Epithelial cell of prostate (primary cell): ENCODE results near the gene TMBIM1.
"Not testable (repeated sequence)": the region's sequence is repeated elsewhere in the genome, so short reads cannot be mapped to it uniquely, and the experiment has no call there.

Experiments
- DNase-seq: peaks from one replicate; pipeline ENCODE4 v3.0.0-alpha.2; 2011; ENCODE audit warnings: low read depth, low spot score
- H3K27ac ChIP-seq: fragments of 450-650 bp; 2 replicates; pipeline ENCODE4 v1.5.1; 2017; ENCODE audit warnings: mild to moderate bottlenecking

TMBIM1 gene

GRCh38 chr2:218275371-218276072 is 16.8 kb downstream of the TMBIM1 start:
- DNase-seq = no peak
- peak overlapping the region; percentile 99 for H3K27ac ChIP-seq

GRCh38 chr2:218274586-218274985 is 17.7 kb downstream of the TMBIM1 start:
- no peak for DNase-seq
- H3K27ac ChIP-seq = peak overlapping the region; percentile 99

GRCh38 chr2:218273908-218274249 is 18.4 kb downstream of the TMBIM1 start:
- DNase-seq = no peak

DNA sequence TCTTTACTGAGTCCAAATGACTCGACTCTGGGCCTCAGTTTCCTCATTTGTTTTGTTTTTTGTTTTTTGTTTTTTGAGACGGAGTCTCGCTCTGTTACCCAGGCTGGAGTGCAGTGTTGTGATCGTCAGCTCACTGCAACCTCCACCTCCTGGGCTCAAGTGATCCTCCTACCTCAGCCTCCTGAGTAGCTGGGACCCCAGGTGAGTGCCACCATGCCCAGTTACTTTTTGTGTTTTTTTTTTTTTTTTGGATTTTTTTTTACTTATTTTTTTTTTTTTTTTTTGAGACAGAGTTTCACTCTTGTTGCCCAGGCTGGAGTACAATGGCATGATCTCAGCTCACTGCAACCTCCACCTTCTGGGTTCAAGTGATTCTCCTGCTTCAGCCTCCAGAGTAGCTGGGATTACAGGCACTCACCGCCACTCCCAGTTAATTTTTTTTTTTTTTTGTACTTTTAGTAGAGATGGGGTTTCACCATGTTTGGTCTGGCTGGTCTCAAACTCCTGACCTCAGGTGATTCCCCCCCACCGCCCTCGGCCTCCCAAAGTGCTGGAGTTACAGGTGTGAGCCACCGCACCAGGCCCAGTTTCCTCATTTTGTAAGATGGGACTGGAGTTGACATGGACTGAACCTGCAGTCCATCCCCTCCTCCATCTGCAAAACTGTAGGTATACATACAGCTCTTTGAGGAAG is 18.9 kb downstream of the TMBIM1 start:
- H3K27ac ChIP-seq = peak overlapping the region; percentile 99
- DNase-seq = not testable (repeated sequence)

More at GRCh38 chr2:218273908-218274249, 18.4 kb downstream of the TMBIM1 start:
- peak overlapping the region; percentile 99 for H3K27ac ChIP-seq

- peak; percentile 94 for DNase-seq
- peak overlapping the region; percentile 99 for H3K27ac ChIP-seq
These were observed 19.6 kb downstream of the TMBIM1 start for GRCh38 chr2:218272531-218273212.

- peak overlapping the region; percentile 99 for H3K27ac ChIP-seq
- DNase-seq = no peak
These were observed 20.3 kb downstream of the TMBIM1 start for GRCh38 chr2:218271865-218272530.

- H3K27ac ChIP-seq = peak overlapping the region; percentile 99
- no peak for DNase-seq
These were observed 20.9 kb downstream of the TMBIM1 start for GRCh38 chr2:218271487-218271797.

DNA sequence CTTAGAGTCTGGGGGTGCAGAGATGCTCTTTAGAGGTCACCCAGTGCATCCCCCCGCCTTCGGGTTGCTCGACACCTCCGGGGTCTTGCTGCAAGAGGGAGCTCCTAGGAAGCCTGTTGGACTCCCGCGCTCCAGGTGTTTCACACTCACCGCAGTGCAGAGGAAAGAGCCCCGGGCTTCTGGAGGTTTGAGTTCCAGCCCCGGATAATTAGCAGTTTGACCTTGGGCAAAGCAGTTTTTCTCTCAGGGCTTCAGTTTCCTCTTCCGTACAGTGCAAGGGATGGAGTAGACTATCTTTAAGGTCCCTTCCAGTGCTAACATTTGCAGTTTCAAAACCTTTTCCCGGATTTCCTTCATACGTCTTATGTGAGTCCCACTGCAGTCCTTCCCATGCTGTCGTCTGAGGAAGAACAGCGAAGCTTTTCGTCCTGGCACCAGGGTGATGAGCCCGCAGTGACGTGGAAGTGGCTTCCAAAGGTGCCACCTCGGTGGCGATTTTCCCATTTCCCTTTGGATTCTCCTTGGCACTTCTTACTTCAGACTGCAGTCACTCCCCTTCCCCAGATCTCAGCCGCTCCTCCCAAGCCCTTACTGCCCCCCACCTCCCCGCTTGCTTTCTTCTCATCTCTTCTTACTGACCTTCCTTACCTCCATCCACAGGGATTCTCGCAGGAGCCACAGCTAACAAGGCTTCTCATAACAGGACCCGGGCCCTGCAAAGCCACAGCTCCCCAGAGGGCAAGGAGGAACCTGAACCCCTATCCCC is 21.4 kb downstream of the TMBIM1 start:
- DNase-seq = no peak
- peak overlapping the region; percentile 99 for H3K27ac ChIP-seq

DNA sequence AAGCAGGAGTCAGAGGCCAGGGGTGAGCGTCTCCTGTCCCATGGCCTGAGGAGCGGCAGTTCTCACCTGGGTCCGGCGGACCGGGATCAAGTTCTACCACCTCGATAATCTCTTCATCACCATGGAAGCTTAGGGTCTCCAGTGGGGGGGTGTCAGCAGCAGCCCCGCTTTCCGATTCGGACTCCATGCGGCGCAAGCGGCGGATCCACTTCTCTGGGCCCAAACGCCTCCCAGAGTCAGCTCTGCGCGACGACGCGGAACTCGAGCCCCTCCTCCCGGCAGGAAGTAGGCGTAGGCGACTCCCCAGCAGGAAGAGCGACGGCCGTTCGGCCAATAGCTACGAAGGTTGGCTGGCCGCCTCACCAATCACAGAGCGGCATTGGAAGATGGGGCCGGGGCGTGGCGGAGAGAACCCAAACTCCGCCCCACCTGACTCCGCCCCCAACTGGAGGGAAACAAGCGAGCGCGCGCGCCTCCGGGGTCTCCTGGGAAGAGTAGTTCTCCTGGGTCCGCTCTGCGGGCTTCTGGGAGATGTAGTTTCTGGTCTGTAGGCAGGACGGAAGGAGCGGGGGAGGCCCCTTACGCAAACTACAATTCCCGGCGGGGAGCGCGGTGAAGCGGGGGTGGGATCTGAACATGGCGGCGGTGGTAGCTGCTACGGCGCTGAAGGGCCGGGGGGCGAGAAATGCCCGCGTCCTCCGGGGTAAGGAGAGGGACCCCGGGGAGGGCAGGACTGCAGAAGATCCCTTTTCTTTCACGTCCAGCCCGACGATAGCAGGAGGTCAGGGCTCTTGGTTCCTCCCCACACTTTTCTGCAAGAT is 22.2 kb downstream of the TMBIM1 start, which contains the start of the genes AAMP and PNKD:
TSS of gene AAMP (minus strand) at position 238 of the 821 bp plus-strand sequence. CDS start at position 187, 51 bp downstream.
TSS of gene PNKD (plus strand) at position 620 of the 821 bp plus-strand sequence. CDS start at position 637, 17 bp downstream.
- DNase-seq = peak; percentile 94
- peak within 1 kb of the TSS; percentile 99 for H3K27ac ChIP-seq

- DNase-seq = no peak
- no peak overlapping the region for H3K27ac ChIP-seq
These were observed 25.0 kb downstream of the TMBIM1 start for GRCh38 chr2:218267259-218267658.

DNA sequence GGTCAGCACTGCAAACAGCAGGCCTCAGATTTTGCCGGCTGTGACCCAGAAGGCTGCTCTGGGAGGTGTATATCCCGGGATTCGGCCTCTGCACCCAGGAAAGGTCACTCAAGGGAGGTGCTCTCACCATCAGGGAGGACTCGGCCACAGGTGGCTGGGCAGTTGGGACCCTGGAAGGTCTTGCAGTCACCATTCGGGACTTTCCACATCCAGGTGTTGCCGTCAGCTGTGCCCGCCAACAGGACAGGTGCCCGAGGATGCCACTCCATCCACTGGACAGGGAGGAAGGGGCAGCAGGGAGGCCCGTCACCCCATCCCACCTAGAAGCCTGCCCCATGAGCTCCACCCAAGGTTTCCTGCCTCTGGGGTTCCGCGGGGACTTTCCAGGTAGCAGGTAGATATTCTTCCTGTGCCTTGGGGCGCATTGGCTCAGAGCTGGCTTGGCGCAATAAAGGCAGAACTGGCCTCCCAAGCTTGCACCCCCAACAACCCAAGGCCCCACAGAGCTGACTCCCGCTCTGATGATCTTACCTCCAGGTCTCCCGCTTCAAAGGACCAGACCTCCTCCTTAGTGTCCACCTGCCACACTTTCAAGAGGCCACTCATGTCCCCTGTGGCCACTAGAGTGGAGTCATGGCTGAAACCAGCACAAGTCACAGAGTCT is 25.9 kb downstream of the TMBIM1 start:
- no peak for DNase-seq
- H3K27ac ChIP-seq = no peak overlapping the region

- no peak for DNase-seq
- no peak overlapping the region for H3K27ac ChIP-seq
These were observed 26.7 kb downstream of the TMBIM1 start for GRCh38 chr2:218265626-218266025.

- DNase-seq = no peak
- no peak overlapping the region for H3K27ac ChIP-seq
These were observed 27.3 kb downstream of the TMBIM1 start for GRCh38 chr2:218264773-218265561.

DNA sequence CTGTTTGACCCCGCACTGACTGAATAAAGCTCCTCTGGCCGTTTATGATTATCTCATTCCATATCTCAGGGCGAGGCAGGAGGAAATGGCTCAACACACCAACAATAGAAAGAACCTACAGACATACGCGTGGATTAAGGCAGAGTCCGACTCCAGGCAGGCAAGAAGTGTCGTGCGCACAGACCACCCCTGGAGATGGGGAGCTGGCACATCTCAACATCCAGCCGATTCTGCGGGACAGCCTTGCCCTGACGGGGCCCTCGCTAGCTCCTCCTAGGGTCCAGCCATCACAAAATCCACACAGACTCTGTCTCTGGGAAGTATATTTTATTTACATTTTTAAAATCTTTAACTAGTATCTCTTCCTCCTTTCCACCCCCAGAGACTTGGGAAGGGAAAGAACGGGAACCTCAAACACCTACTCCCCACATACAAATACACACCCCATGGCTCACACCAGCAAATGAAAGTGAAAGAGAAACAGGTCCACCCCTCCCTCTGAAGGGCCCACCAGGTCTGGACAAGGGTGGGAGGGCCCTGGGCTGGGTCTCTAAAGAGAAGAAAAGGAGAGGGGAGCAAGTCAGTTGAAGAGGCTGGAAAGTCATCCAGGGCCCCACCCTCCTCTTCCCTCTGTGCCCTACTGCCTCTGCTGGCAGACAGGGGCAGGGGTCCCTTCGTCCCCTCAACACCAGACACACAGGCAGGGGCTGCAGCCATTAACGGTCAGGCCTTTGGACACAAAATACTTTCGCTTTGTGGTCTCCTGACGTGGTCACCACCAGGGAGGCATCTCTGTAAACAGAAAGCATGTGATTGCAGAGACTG is 28.3 kb downstream of the TMBIM1 start:
- no peak overlapping the region for H3K27ac ChIP-seq
- no peak for DNase-seq

GRCh38 chr2:218262631-218263586 is 29.4 kb downstream of the TMBIM1 start:
- H3K27ac ChIP-seq = no peak overlapping the region
- DNase-seq = no peak

- H3K27ac ChIP-seq = no peak overlapping the region
- no peak for DNase-seq
These were observed 30.1 kb downstream of the TMBIM1 start for GRCh38 chr2:218262237-218262600.
